NCI-H1694 (cell line): ENCODE results near the gene TLR8.

ENCODE experiments used
- DNase-seq: peaks from one replicate; lab custom pipeline; 2025; lab: John Stamatoyannopoulos, UW

Gene TLR8

GRCh38 chrX:12906046-12906761 is at the start of gene TLR8:
TLR8 (plus strand) TSS chrX:12906620; CDS start chrX:12906707, 87 bp downstream.
- DNase-seq: no peak

- no peak for DNase-seq
Measured at GRCh38 chrX:12865359-12865758, 41.1 kb upstream of the TLR8 start.

GRCh38 chrX:12866451-12867377 is 39.7 kb upstream of the TLR8 start, which contains the start of gene TLR7:
TLR7 (plus strand) TSS chrX:12867072; CDS start chrX:12867579, 507 bp downstream.
- no peak for DNase-seq

GRCh38 chrX:12867685-12868084 is 38.7 kb upstream of the TLR8 start:
- no peak for DNase-seq

- no peak for DNase-seq
Measured at GRCh38 chrX:12868747-12869146, 37.7 kb upstream of the TLR8 start.

GRCh38 chrX:12871257-12871656 is 35.2 kb upstream of the TLR8 start:
- DNase-seq: no peak

GRCh38 chrX:12872741-12873140 is 33.7 kb upstream of the TLR8 start:
- DNase-seq: no peak

GRCh38 chrX:12874581-12874980 is 31.8 kb upstream of the TLR8 start:
- DNase-seq: no peak

- no peak for DNase-seq
Measured at GRCh38 chrX:12877386-12877785, 29.0 kb upstream of the TLR8 start.

GRCh38 chrX:12878536-12878935 is 27.9 kb upstream of the TLR8 start:
- no peak for DNase-seq

- no peak for DNase-seq
Measured at GRCh38 chrX:12881914-12882313, 24.5 kb upstream of the TLR8 start.

- DNase-seq: no peak
Measured at GRCh38 chrX:12885508-12885907, 20.9 kb upstream of the TLR8 start.

- DNase-seq: no peak
Measured at GRCh38 chrX:12886545-12886944, 19.9 kb upstream of the TLR8 start.

GRCh38 chrX:12887141-12887540 is 19.3 kb upstream of the TLR8 start:
- no peak for DNase-seq

GRCh38 chrX:12887767-12888166 is 18.7 kb upstream of the TLR8 start:
- no peak for DNase-seq

- DNase-seq: no peak
Measured at GRCh38 chrX:12890467-12890866, 16.0 kb upstream of the TLR8 start.

GRCh38 chrX:12891171-12891570 is 15.2 kb upstream of the TLR8 start:
- DNase-seq: no peak

- no peak for DNase-seq
Measured at GRCh38 chrX:12891915-12892506, 14.4 kb upstream of the TLR8 start.

GRCh38 chrX:12892716-12893115 is 13.7 kb upstream of the TLR8 start:
- DNase-seq: no peak

- DNase-seq: no peak
Measured at GRCh38 chrX:12894074-12895030, 12.1 kb upstream of the TLR8 start.

- DNase-seq: no peak
Measured at GRCh38 chrX:12895866-12896265, 10.6 kb upstream of the TLR8 start.

- no peak for DNase-seq
Measured at GRCh38 chrX:12896935-12897334, 9.5 kb upstream of the TLR8 start.
